Endothelial cell of umbilical vein (primary cell): Measurements from ENCODE around the gene VPS52. TPM values are rescaled to one million over a fixed set of nuclear protein-coding genes. Genes with fewer than 3 reads are reported as not detected.
A peak's percentile ranks its signal among the peaks of the same experiment; 100 is the strongest.

Source experiments
- BruUV-seq: library from RNA; stranded (reverse); fragments of 400-500 nt; replicated peaks from 2 replicates; lab custom pipeline; 2021; lab: Mats Ljungman, UMichigan
- CTCF ChIA-PET: fragments of 300-600, 350-600 bp; sonication (Branson Sonifier 250); formaldehyde crosslinking; loops from one replicate; lab custom pipeline; 2021; ENCODE audit warnings: antibody characterized with exemption, inconsistent platforms; lab: Charles Lee
- POLR2A ChIA-PET: fragments of 300-600, 350-600 bp; sonication (Branson Sonifier 250); formaldehyde crosslinking; loops from one replicate; lab custom pipeline; 2021; ENCODE audit warnings: antibody characterized with exemption, inconsistent platforms; lab: Charles Lee
- DNase-seq: peaks from one replicate; pipeline ENCODE4 v3.0.0-alpha.2; 2011; ENCODE audit warnings: low read depth, low spot score
- FAIRE-seq: peaks from 2 replicates; lab custom pipeline; 2011; peaks lifted over from hg19 to GRCh38; lab: Jason Lieb, UNC
- H2AFZ ChIP-seq: 2 replicates; pipeline ENCODE4 v1.6.0; 2012; ENCODE audit warnings: low read depth, low read length, control low read depth, inconsistent platforms
- H3K27ac ChIP-seq: 2 replicates; pipeline ENCODE4 v1.5.1; 2011; ENCODE audit warnings: low read depth, mild to moderate bottlenecking, control low read depth, low read length, moderate library complexity; ENCODE audit not compliant: insufficient read depth
- H3K27me3 ChIP-seq, 2 experiments: 2 replicates each; pipeline versions ENCODE4 v1.6.0 to v1.6.1; 2011; ENCODE audit warnings: low read length in 2 of 2, mixed read lengths in 1 of 2; ENCODE audit not compliant: control insufficient read depth in 2 of 2, insufficient read depth in 2 of 2
- H3K36me3 ChIP-seq, 2 experiments: 2 replicates in 1 of 2; 3 replicates in 1 of 2; pipeline ENCODE4 v1.5.1; 2011; ENCODE audit warnings: low read length in 2 of 2, mild to moderate bottlenecking in 1 of 2, moderate library complexity in 1 of 2; ENCODE audit not compliant: control insufficient read depth in 2 of 2, insufficient read depth in 2 of 2; ENCODE audit errors: extremely low read depth in 1 of 2
- H3K4me1 ChIP-seq: 3 replicates; pipeline ENCODE4 v1.5.1; 2011; ENCODE audit warnings: mild to moderate bottlenecking, low read length; ENCODE audit not compliant: control insufficient read depth, insufficient read depth; ENCODE audit errors: extremely low read depth
- H3K4me2 ChIP-seq: 2 replicates; pipeline ENCODE4 v1.6.1; 2011; ENCODE audit warnings: low read length, control low read depth, mixed read lengths; ENCODE audit not compliant: insufficient read depth
- H3K4me3 ChIP-seq, 3 experiments: fragments of 200-600 bp in 1 of 3; sonication (generic), shearing (Covaris generic) in 1 of 3; replicated peaks in 1 of 3; 2 replicates each; pipeline ENCODE4 v1.5.1; 2011 to 2016; ENCODE audit warnings: control low read depth in 3 of 3, low read length in 3 of 3, mild to moderate bottlenecking in 2 of 3, inconsistent platforms in 1 of 3, low read depth in 1 of 3, moderate library complexity in 1 of 3; ENCODE audit not compliant: insufficient read depth in 1 of 3
- H3K79me2 ChIP-seq: 2 replicates; pipeline ENCODE4 v1.6.0; 2012; ENCODE audit warnings: low read length, inconsistent platforms; ENCODE audit not compliant: control insufficient read depth, insufficient read depth
- H3K9ac ChIP-seq: replicated peaks from 2 replicates; pipeline ENCODE3; 2011; ENCODE audit warnings: low read length, control low read depth; ENCODE audit not compliant: insufficient read depth; ENCODE audit errors: extremely low read depth
- H3K9me1 ChIP-seq: replicated peaks from 3 replicates; pipeline ENCODE4 v1.6.0; 2011; ENCODE audit warnings: mild to moderate bottlenecking, low read length; ENCODE audit not compliant: control insufficient read depth, insufficient read depth; ENCODE audit errors: extremely low read depth
- H3K9me3 ChIP-seq: replicated peaks from 2 replicates; pipeline ENCODE4 v1.5.1; 2012; ENCODE audit warnings: low read length, inconsistent platforms; ENCODE audit not compliant: control insufficient read depth, insufficient read depth
- H4K20me1 ChIP-seq: replicated peaks from 2 replicates; pipeline ENCODE3; 2011; ENCODE audit warnings: mild to moderate bottlenecking, low read length; ENCODE audit not compliant: control insufficient read depth, insufficient read depth; ENCODE audit errors: extremely low read depth
- CTCF ChIP-seq, 2 donors: IDR thresholded peaks; 1 replicate in 1 of 2; 2 replicates in 1 of 2; pipeline ENCODE4 v1.5.1; 2011; ENCODE audit warnings: low read length in 2 of 2, mild to moderate bottlenecking in 2 of 2, moderate library complexity in 2 of 2, control low read depth in 1 of 2, inconsistent platforms in 1 of 2, low read depth in 1 of 2; ENCODE audit not compliant: insufficient read depth in 1 of 2; ENCODE audit errors: extremely low read depth in 1 of 2
- EZH2 ChIP-seq: IDR thresholded peaks from 2 replicates; pipeline ENCODE4 v1.6.1; 2012; ENCODE audit warnings: borderline replicate concordance, low read depth, mild to moderate bottlenecking, moderate library complexity, low read length, inconsistent platforms; ENCODE audit not compliant: severe bottlenecking
- FOS ChIP-seq: IDR thresholded peaks from 2 replicates; pipeline ENCODE4 v1.6.1; 2011; ENCODE audit warnings: mild to moderate bottlenecking, low read length, moderate library complexity, borderline replicate concordance; ENCODE audit not compliant: insufficient read depth
- GATA2 ChIP-seq: IDR thresholded peaks from 2 replicates; pipeline ENCODE4 v1.7.0; 2011; ENCODE audit warnings: low read depth, mild to moderate bottlenecking, moderate library complexity, mixed read lengths, low read length; ENCODE audit not compliant: insufficient read length, insufficient read depth
- JUN ChIP-seq: IDR thresholded peaks from 2 replicates; pipeline ENCODE4 v1.6.1; 2011; ENCODE audit warnings: borderline replicate concordance, low read depth; ENCODE audit not compliant: insufficient read length, insufficient read depth
- MYC ChIP-seq: IDR thresholded peaks from one replicate; pipeline ENCODE4 v1.6.1; 2011; ENCODE audit warnings: mild to moderate bottlenecking, low read depth, low read length
- POLR2A ChIP-seq: IDR thresholded peaks from 2 replicates; pipeline ENCODE4 v1.6.1; 2012; ENCODE audit warnings: low read depth, mild to moderate bottlenecking, control low read depth, low read length
- POLR2AphosphoS5 ChIP-seq: IDR thresholded peaks from 2 replicates; pipeline ENCODE4 v1.6.1; 2012; ENCODE audit warnings: low read depth, mild to moderate bottlenecking, control low read depth, low read length, moderate library complexity; ENCODE audit not compliant: insufficient read depth
- dilution Hi-C: fragments of 300-500 bp; cut with MboI; formaldehyde crosslinking; loops from one replicate; pipeline ENCODE4 v1.15.0; 2019; ENCODE audit warnings: low sequenced_read_pairs; ENCODE audit not compliant: extremely low pct_ligation_motif_present
- intact Hi-C: fragments of 100-400 bp; cut with micrococcal nuclease; formaldehyde crosslinking; loops from one replicate; pipeline ENCODE4 v1.10.0; 2022
- polyA plus RNA-seq, 4 experiments: library from polyadenylated mRNA; depleted of rRNA in 3 of 4; stranded (reverse) in 3 of 4; unstranded in 1 of 4; fragments of >200 nt; gene quantifications; 2 replicates each; pipeline versions ENCODE4 v1.2.1 to v1.2.3, GENCODE V29; 2011 to 2012; ENCODE audit warnings: missing spikeins in 1 of 4
- total RNA-seq: library from RNA; stranded (reverse); gene quantifications from 2 replicates; pipeline ENCODE4 v1.2.3, GENCODE V29; 2021
- TF ChIP-seq, protein P1 (sequence below): IDR thresholded peaks from 2 replicates; pipeline ENCODE4 v1.6.1; 2011; ENCODE audit not compliant: insufficient read depth, insufficient read length

The VPS52 gene
- total and polyA plus RNA-seq, 2 donors (not counting 3 experiments of a cell fraction or from before 2014, with no cell fraction given), result 49.2 to 112 TPM

GRCh38 chr6:33314515-33314942 lies 42.9 kb upstream of the VPS52 start:
- Histone ChIP-seq H3K4me1 (peaks cover 31% of the 10 kb centered on the region), H3K9me1 (no peaks in the 10 kb centered on the region), H3K9me3 (no peaks in the 10 kb centered on the region), H2AFZ (peak overlapping the region; percentile 25), H3K4me2 (peak overlapping the region; percentile 81), H3K4me3 (peak overlapping the region; percentile 37 to 96 (median 65)), H3K27ac (peak overlapping the region; percentile 48), H3K27me3 (no peaks in the 10 kb centered on the region), H3K36me3 (peaks cover 3 to 9% of the 10 kb centered on the region in 2 experiments), H3K79me2 (peaks cover 24% of the 10 kb centered on the region), H4K20me1 (no peaks in the 10 kb centered on the region), H3K9ac (peak overlapping the region; percentile 69)
- ChIA-PET CTCF (no interaction called here), POLR2A (no interaction called here)
- DNase-seq (peak; percentile 83), FAIRE-seq (peak; percentile 90)
- intact Hi-C loops, result loop anchor here (1.0 to 10.0 kb wide), 3 partner anchors 15 to 260 kb away; partner anchors contain the start of genes HSD17B8, RXRB and SLC39A7
- TF ChIP-seq GATA2, result no peak
- no peak for TF ChIP-seq JUN
- TF ChIP-seq FOS, result no peak
- no peak for TF ChIP-seq MYC
- BruUV-seq, result no TSS peak
- dilution Hi-C loops, result no loop called here

- TSS peak; percentile 63 for BruUV-seq
- Histone ChIP-seq H3K4me2 (peak within 1 kb of the TSS; percentile 92), H3K4me3 (peak within 1 kb of the TSS; percentile 37 to 96 (median 65)), H4K20me1 (no peaks in the 10 kb centered on the region), H3K27ac (peak within 1 kb of the TSS; percentile 48), H3K9ac (peak within 1 kb of the TSS; percentile 69), H3K9me3 (no peaks in the 10 kb centered on the region), H3K79me2 (peaks cover 18% of the 10 kb centered on the region), H3K36me3 (peaks cover 0 to 3% of the 10 kb centered on the region in 2 experiments), H3K27me3 (no peaks in the 10 kb centered on the region), H3K4me1 (peaks cover 25% of the 10 kb centered on the region), H3K9me1 (no peaks in the 10 kb centered on the region), H2AFZ (peak within 1 kb of the TSS; percentile 25)
- intact Hi-C loops (loop anchor here (1.0 to 10.0 kb wide), 4 partner anchors 15 to 261 kb away; partner anchors contain the start of genes B3GALT4, HSD17B8, RXRB and SLC39A7), dilution Hi-C loops (no loop called here)
- ChIA-PET CTCF (interaction anchor here (0.8 to 2.6 kb wide), 4 partner anchors 13 to 36 kb away, joined by 5 to 19 read pairs (median 8); partner anchors contain the start of genes B3GALT4 and RGL2), POLR2A (no interaction called here)
- DNase-seq (peak; percentile 84), FAIRE-seq (peak; percentile 73)
- TF ChIP-seq POLR2AphosphoS5, result peak; percentile 44
- TF ChIP-seq EZH2, result no peak
- TF ChIP-seq FOS, result no peak
- TF ChIP-seq MYC, result no peak
- no peak for TF ChIP-seq JUN
- no peak for TF ChIP-seq GATA2
- TF ChIP-seq, protein P1, sequence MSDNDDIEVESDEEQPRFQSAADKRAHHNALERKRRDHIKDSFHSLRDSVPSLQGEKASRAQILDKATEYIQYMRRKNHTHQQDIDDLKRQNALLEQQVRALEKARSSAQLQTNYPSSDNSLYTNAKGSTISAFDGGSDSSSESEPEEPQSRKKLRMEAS, result no peak
- TF ChIP-seq POLR2A, result peak; percentile 48
- TF ChIP-seq CTCF (IDR thresholded peaks at IDR 0.05; ENCODE audit: extremely low read depth in 1 of 2, insufficient read depth in 1 of 2, low read depth in 1 of 2, low read length in 2 of 2), result no peak
Observed at GRCh38 chr6:33313709-33314514, 42.2 kb upstream of the VPS52 start, which contains the start of gene TAPBP. TAPBP (minus strand) TSS chr6:33314078; CDS start chr6:33314041, 37 bp downstream.
